ENCODE data around the gene ELOVL5.

The ELOVL5 gene

DNA sequence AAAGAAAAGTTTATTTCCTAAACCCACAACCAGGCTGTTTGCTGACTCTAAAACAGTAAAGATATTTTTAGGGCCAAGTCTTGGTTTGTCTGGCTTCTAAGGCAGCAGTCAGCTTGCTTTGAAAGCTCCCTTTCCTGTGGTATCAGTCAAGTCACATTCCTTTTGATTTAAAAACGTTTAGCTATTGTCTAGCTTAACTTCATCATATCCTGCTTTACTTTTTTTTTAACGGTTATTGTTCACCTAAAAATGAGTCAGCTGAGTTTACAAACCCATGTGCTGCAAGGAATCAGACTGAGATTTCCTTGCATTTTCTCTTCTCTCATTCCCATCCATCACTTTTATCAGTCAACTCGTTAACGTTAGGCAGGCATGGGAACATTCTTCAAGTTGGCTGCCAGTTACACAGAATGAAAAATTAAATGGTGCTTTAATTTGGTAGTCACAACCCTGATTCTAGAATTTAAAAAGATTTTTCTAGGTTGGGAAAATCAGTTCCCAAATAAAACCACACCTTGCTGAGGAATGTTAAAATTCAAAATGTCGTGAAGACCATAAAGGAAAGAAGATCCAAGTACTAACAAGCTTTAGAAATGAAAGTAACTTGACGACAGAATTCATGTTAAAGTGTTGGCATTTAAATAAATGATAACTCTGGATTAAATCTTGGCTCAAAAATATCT is 45.9 kb downstream of the ELOVL5 start:
- no peak for DNase-seq

DNA sequence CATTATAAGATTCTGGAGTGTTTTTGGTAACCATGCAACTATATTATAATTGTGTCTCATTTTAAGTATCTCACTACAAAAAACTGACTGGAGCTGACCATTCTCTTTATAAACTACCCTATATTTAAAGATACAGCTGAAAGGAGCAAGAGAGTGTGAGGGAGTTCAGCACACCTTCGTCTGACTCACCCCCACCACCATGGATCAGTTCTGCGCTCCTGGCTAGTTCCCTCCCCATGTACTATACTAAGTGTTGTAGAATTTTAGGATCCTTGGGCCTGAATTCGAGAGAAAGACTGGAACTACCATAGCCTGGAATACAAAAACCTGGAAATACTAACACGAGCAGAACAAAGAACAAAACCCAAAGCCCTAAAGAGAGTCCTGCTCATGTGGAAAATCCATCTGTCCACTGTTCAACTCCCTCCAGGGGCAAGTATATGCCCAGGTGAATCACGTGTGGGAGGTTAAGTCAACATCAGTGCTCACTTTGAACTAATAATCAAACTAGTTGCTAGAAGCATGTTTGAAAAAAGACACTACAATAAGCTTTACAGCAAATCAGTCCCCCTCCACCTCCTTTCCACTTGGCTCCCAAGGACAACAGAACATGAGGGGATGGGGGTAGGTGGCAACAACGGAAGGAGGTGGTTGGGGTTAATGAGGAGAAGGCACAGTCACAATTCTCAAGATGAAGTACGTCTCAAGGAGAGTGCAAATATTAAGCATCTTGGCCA is 46.8 kb downstream of the ELOVL5 start:
- DNase-seq: no peak

DNA sequence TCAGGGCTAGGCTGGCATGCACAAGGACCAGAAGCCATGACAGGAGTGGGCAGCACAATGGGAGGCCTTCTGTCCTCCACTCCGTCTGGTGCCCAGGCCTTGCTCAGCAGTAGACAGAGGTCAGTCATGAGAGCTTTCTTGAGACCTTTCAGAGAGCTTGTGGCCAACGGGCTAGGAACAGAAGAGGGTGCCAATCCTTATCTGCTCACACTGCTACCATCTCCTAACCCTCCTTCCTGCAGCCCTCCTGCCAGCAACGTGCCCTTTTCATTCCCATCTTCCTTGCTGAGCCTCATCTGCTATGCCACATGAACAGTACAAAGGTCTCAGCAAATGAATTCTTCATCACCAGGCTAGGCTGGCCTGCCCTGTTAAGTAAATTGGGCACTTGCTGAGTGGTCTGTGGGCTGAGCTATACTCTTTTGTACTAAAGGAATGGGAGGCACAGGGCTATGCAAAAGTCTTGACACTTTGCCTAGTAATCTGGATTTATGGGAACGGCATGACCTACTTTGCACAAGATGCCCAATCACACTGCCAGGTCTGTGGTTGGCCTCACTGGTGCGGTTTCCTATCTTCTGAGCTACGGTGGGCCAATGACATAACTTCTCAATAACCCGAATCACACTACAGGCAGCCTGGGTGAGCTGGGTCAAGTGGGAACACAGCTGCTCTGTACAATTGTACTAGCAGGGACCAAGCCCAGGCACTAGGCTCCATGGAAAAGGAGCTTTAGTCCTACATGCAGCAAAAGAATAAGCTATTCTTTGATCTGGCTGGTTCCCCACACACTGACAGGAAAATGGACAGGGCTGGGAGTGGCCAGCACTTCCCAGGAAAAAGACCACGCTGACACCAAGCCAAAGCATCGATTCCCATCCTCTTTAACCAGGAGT is 47.8 kb downstream of the ELOVL5 start:
- peak; percentile 93 for DNase-seq

- no peak for DNase-seq
Observed at GRCh38 chr6:53299331-53300005, 49.3 kb downstream of the ELOVL5 start.

- DNase-seq: no peak
Observed at GRCh38 chr6:53297004-53297403, 51.7 kb downstream of the ELOVL5 start.

DNA sequence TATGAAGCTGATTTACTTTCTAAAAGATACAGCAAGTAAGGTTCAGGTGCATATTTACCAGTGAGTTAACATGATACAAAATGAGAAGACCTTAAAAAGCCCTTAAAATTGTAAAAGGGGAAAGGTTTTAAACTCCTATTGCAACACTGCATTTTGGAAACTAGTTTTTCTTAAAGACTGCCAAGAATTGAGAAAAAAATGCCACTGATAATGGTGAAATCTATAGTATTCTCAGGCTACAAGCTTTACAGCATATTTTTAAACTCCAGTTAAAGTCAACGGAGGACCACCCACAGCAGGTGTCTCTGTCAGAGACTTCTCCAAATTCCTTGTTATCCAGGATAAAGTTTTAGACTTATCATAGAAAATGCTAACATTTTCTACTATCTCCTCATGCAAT is 53.6 kb downstream of the ELOVL5 start:
- DNase-seq: no peak

DNA sequence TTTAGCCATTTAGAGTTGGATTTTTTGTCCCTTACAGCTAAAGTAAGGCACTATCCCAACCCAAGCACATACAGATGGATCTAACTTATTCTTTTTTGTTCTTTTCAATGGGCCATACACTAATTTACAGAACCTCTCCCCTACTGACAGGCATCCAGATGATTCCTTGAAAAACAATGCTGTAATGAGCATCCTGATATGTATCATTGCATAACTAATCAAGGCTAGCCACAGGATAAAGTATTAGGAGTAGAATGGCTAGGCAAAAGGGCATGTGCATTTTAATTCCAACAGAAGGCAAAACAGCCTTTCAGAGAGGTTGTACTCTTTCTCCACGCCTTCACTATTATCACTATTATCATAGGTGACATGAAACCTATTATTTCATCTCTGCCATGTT is 54.1 kb downstream of the ELOVL5 start:
- no peak for DNase-seq

GRCh38 chr6:53294095-53294494 is 54.7 kb downstream of the ELOVL5 start:
- peak; percentile 64 for DNase-seq

GRCh38 chr6:53293691-53294090 is 55.1 kb downstream of the ELOVL5 start:
- no peak for DNase-seq

GRCh38 chr6:53290537-53291510 is 57.9 kb downstream of the ELOVL5 start:
- DNase-seq: peak; percentile 67

- no peak for DNase-seq
Observed at GRCh38 chr6:53287336-53288225, 61.2 kb downstream of the ELOVL5 start.

GRCh38 chr6:53284901-53285300 is 63.8 kb downstream of the ELOVL5 start:
- no peak for DNase-seq

DNA sequence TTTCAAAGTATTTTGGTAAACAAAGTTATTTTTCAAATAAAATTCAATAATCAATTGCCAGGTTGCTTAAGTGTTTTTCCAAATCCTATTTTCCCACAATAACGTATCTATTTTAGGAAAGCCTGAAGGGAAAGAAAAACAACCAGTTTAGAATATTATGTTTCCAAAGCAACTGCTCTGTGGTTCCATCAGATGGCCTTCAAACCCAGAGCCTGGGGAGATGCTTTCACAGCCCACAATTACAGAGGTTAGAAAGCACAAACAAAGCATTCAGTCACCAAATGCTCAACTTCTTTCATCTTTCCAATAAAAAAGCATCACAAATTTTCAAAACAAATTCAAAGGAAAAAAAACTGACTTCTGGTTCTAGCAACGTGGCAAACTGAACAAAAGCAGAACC is 66.0 kb downstream of the ELOVL5 start:
- DNase-seq: no peak

GRCh38 chr6:53282234-53282633 is 66.5 kb downstream of the ELOVL5 start:
- no peak for DNase-seq

DNA sequence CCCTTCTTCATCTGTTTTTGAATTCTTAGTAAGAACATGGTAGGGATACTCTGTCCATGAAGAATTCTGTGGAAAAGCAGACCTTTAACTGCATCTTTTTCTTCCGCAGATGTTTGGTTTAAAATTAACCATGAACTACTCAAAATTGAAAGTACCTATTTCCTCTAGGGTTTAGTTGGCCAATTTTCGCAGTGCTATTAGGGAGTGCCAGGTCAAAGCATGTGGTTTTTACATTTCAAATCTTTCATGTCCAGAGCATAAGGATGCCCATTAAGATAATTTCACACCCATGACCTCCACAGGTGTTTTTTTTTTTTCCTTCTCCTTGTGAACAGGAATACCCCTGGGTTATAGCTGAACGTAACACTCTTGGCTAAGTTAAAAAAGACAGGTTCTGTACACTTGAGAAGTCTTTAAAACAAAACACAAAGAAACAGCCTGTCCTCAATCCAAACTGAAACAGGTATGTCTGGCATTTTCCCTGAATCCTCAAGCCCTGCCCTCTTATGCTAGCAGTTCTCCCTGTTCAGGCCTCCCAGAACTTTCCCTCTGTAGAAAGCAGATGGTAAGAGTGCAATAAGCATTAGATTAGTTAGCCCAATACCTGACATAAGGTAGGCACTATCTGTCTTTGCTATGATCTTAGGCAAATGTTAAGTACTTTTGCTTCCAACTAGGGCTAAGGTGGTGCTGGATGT is 67.1 kb downstream of the ELOVL5 start:
- no peak for DNase-seq

GRCh38 chr6:53280207-53280606 is 68.5 kb downstream of the ELOVL5 start:
- DNase-seq: no peak

DNA sequence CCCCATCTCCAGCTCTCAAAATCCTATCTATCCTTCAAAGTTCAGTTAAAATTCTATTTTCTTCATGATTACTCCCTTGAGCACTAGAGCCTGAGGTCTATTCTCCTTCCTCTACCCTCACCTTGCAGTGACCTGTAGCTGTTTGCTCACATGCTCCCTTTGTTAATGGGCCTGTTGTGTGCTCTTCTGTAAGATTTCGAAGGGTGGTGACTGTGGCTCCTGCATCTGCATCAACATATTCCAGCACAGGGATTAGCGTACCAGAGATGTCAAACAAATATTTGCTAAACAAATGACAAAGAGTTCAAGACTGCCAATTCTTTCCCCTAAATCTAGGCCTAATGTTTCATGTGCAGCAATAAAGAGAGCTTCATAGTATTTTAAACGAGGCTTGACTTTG is 69.5 kb downstream of the ELOVL5 start:
- DNase-seq: no peak

- no peak for DNase-seq
Observed at GRCh38 chr6:53273370-53273769, 75.4 kb downstream of the ELOVL5 start.

GRCh38 chr6:53269827-53270226 is 78.9 kb downstream of the ELOVL5 start:
- DNase-seq: no peak

Data from hematopoietic multipotent progenitor cell treated with erythropoietin and hydrocortisone succinate and interleukin-3 and kit ligand, for 4 days (in vitro differentiated cells).